ENCODE measurements around the gene COBLL1.
"Not testable (repeated sequence)": the region's sequence is repeated elsewhere in the genome, so short reads cannot be mapped to it uniquely, and the experiment has no call there.

The COBLL1 gene

DNA sequence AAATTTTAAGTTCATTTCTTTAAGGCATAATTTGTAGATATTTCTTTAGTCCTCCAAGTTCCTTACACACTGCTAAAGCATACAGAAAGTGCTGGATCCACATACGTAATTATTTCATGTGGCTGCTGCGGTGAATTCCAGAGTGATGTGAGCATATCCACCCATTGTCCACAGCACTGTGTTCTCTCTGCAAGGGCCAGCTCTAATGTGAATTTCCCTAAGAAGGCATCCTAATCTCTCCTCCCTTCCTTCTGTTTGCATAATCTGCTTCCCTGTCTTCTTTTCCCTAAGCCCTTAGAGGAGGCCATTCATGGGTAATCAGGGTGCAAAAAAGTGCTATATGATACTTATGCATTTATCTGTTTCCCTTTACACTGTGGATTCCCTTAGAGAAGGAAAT is 57.2 kb downstream of the COBLL1 start:
- DNase-seq (ENCODE audit: low spot score), result no peak

DNA sequence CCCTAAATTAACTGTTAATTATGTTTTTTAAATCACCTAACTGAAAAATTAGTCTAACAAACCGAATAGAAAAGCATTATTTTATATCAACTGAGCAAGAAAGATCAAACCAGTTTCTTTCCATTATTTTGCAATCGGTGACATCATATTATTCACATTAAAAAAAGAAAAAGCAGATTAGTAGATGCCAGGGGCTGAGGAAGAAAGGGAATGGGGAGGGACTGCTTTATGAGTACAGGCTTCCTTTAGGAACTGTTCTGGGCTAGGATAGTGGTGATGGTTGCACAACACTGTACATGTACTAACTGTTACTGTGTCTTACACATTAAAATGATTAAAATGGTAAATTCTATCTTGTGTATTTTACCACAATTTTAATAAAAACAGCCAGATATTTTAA is 59.3 kb downstream of the COBLL1 start:
- no peak for DNase-seq (ENCODE audit: low spot score)

DNA sequence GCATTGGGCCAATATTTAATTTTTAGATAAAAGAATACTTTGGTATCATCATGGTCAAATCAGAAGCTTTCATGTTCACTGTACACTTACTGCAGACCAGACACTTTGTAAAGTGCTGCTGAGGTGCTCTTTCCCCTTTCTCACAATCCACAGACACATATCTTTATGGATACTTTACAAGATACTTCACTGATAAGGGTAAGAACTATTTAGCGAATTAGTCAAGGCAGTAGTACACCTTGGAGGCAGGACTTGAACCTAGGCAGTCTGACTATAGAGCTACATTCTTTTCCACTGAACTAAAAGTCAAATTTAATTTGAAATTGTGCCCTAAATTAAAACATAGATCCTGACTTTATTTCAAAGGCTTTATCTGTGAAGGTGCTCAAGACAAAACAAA is 60.2 kb downstream of the COBLL1 start:
- DNase-seq (ENCODE audit: low spot score), result no peak

DNA sequence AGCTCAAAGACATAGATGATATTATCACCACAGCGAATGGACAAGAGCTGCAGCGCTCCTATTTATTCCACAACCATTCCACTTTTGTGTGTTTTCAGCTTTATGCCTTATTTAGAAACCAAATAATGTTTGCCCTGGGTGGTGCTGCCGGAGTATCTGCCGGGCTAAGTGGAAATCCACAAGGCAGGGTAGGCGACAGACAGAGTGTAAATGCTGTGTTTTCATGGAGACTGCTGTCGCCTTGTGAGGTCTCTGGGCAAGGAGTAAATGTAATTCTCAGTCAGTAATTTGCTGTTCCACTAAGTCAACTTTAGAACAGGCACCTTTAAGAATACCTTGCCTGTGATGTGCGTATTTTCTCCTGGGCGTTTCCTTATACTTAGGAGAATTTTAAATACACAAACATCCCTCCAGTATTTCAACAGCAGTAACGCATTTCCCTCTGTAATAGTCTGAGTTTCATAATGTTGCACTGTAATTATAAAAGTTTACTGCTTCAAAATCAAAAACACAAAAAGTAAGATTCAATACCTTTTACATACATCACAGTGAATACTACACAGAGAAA is 60.9 kb downstream of the COBLL1 start:
- DNase-seq (ENCODE audit: low spot score), result no peak

DNA sequence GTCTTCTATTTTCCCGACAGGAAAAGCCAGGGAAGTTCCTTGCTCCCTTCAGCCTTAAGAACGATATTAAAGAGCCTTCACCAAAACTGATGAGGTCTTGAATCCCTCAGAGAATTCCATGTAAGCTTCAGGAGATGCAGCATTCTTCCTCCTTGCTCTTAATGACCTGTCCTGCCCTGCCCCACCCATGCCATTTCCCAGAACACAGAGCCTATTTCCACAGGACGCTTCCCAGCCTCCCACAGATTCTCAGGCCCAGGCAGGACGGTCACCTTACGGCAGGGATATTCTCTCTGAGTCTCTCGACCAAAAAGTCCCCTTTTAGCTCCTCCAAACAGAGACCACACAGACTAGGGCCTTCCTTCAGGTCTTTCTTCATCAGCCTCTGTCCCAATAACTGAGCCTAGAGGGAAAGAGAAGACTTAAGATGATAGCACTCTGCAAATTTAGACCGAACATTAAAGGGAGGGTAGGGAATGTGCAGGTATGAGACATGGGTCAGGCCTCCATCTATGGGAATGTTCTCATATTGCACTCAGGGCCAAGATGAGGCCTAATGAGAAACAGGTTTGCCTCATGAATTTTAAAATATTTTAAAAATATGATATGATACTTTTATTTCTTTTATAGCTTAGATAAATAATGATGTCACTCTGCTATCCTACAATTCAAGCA is 62.1 kb downstream of the COBLL1 start:
- DNase-seq (ENCODE audit: low spot score), result no peak

DNA sequence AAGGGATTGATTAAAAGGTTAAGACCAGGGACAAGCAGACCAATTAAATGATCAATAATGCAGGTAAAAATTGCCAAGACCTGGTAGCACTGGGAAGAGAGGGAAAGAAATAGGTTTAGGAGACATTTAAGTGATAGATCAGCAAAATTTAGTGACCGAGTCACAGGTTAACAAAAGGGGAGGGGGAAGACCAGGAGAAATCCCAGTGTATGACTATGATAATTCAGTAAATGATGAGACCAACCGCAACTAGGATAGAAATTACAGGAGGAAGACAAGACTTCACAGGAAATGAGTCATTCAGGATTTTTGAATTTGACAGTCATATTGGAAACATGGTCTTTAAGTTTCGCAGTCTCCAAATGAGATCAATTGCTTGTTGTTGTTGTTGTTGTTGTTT is 62.9 kb downstream of the COBLL1 start:
- DNase-seq (ENCODE audit: low spot score), result no peak

DNA sequence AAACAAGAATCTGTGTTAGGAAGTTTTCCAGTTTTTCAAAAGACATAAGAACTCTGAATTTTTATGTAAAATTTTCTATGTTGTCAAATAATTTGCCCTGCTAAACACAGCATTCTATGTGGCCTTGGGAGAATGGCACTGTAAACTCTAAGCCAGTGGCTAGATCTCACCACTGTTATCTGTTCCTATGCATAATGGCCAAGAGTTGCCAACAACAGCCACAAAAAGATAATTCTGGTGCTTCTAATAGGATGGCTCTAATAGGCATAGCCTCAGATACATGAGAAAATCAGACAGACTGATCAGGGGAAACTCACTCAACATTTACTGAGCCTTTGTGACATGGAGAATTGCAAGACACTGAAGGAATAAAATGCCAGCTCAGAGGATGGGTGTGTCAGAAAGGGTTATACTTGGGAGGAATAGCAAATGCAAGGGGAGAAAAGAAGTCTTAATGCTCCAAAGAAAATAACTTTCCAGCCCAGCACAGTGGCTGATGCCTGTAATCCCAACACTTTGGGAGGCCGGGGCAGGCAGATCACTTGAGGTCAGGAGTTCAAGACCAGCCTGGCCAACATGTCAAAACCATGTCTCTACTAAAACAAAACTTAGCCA is 63.7 kb downstream of the COBLL1 start:
- no peak for DNase-seq (ENCODE audit: low spot score)

DNA sequence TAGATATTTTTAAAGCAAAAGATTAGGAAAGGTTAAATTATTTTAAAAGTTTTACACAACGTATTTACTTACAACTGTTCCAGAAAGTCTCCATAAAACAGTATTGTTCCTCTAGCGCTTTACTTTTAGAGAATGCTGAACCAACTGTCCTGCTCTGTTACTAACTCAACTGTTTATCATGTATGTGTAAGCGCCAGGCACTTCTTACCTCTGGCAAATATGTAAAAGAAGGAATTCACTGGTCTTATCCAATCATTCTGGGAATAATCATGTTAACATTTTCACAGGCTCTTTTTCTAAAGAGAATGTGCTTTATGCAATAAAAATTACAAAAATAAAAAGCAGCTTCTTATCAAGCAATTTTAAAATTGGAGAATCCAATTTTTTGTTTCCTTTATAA is 68.0 kb downstream of the COBLL1 start:
- no peak for DNase-seq (ENCODE audit: low spot score)

DNA sequence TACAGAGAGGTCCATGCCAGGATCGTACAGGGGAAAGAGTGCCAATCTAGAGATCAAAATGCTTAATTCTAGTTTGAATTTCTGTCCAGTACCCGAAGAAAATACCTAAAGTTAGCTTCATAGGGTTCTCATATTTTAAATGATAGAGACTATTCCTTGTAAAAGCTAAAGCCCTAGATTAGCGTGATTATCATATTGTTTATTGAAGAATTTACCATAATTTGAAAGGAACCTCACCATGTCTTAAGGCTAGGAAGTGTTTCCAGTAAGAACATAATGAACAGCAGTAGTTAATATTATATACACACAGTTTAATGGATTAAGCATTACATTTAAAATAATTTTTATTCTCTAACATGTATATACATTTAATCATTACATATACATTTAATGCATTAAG is 68.5 kb downstream of the COBLL1 start:
- no peak for DNase-seq (ENCODE audit: low spot score)

DNA sequence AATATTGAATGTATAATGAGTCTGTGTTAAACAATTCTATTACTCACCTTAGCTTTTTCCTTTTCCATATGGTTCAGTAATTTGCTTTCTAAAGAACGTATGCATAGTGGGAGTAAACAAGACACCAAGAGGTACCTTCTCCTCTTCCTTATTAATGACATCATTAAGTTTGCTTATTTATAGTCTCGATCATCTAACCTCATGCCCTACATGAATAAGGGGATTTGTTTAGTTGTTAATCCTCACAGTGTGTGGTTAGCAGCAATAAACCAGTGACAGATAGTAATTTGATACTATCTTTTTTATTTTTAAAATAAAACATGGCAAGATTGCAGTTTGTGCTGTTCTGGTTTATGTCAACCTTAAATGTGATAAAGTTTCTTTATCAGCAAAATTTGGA is 69.7 kb downstream of the COBLL1 start:
- no peak for DNase-seq (ENCODE audit: low spot score)

DNA sequence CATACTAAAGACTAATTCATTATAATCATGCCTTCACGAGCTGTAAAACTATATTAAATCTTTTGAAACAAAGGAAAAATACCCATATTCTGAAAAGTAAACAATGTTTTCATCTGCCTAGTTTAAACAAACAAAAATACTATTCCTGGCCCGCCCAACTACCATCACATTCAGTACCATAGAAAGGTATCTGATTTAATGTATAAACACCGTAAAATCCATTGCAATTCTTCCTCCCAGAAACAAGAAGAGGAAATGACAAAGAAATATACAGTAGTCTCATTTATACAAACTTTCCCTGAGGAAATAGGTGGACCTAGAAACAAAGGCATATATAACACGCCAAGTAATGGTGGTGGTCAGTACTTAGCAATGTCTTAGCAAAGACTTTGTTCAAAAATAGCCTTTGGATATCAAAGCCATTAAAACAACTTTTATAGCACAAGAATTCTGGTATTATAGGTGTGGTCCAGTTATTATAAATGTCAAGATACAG is 71.2 kb downstream of the COBLL1 start:
- no peak for DNase-seq (ENCODE audit: low spot score)

DNA sequence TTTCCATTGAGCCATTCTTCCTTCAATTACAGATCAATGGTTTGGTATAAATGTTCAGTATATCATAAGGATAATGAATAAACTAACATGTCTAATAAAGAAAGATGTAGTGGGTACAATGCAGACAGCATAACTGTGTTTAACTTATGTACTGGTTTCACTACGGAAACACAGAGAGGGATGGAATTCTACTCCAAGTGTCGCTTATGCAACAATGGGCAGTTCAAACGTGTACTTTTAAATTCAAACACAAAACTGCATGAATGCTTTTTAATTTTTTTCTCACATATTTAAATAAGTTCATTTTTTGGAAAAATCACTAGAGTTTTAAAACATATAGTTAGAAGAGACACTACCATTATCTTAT is 74.7 kb downstream of the COBLL1 start:
- no peak for DNase-seq (ENCODE audit: low spot score)

DNA sequence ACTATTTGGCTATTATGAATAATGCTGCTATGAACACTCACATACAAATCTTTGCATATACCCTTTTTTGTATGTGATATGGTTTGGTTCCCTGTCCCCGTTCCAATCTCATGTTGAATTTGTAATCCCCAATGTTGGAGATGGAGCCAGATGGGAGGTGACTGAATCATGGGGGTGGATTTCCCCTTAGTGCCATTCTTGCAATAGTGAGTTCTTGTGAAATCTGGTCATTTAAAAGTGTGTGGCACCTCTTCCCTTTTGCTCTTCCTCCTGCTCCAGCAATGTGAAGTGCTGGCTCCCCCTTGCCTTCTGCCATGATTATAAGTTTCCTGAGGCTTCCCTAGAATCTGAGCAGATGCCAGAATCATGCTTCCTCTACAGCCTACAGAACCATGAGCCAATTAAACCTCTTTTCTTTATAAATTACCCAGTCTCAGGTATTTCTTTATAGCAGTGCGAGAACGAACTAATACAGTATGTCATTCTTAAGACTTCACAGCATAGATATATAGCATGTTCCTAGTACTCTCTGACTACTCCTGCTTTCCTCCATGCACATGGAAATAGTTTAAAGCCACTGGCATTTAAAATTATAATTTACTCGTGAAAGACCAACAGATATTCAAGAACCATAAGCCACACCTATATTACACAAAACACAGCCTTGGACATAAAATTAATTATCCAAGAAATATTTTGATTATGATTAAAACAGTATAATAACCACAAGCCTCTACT is 75.2 kb downstream of the COBLL1 start:
- no peak for DNase-seq (ENCODE audit: low spot score)

DNA sequence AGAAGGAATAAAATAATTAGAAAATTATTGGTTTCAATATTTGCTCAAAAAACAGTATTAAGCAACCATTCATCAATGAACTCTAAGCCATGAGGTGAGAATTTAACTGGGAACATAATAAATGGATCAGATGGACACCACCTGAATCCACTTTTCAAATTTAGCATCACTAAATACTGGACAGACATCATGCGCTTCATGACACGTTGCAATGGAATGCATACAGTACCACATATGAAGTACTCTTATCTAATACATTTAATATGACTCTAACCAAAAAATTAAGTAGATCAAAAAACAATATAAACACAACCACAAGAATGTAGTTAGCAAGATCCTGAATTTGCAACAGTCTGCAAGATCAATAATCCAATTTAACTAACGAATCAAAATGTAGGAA is 76.6 kb downstream of the COBLL1 start:
- DNase-seq (ENCODE audit: low spot score), result no peak

DNA sequence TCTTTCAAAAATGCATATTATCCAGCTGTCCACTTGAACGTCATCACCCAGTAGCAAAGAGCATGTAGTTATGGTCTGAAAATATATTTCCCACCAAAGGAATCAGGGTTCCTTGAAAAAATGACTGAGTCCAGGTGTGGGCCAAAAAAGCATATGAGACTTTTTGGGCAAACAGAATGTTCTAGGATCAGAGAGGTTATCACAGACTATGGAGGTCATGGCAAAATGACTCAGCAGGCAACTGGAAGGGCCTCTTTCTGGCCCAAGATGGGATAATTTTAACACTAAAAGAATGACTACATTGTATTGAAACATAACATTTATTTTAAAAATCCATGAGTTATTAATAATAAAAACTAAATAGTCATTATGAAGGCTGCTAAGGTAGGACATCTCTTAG is 77.1 kb downstream of the COBLL1 start:
- DNase-seq (ENCODE audit: low spot score), result no peak

DNA sequence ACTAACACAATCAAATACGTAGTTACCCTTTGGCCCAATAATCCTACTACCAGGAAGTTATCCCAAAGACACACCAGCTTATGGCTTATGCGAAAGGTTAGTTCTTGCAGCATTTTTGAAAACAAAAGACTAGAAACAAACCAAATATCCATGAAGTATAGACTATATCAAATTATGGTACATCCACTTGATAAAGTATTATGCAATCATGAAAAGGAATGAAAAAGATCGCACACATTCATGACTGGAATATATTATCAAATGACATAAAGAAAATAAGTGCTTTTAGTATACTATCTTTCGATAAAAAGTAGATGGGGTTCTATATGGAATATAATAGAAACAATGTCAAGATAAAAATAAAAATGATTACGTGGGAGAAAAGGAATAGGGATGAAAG is 78.2 kb downstream of the COBLL1 start:
- DNase-seq (ENCODE audit: low spot score), result no peak

DNA sequence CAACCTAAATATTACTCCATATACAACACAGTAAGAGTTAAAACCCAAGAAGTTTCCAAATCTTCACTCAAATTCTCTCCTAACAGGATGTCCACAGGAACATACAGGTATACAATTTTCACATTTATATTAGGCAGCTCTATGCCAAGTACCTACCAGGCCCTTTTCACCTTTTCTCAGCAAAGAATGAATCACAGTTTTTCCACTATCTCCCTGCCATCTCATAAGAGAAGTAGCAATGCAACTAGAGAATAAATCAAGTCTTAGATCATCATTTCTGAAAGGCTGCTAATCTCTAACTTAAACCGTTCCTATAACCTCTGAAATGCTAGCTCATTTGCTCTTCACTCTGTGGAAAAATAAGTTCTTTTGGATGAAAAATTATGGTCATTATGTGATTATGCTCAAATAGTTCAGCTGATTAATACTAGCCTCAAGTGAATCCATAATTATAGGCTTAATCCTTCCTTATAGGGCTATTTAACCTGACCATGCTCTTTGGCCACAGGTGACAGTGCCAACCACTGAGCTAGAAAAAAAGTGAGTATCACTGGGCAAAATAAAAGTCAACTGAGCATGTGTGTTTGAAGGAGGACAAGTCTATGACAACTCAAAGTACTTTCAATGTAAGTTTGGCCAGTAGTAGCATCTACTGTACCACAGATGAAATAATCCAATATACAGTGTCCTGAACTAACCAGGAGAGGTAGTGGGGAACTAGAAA is 79.7 kb downstream of the COBLL1 start:
- no peak for DNase-seq (ENCODE audit: low spot score)

DNA sequence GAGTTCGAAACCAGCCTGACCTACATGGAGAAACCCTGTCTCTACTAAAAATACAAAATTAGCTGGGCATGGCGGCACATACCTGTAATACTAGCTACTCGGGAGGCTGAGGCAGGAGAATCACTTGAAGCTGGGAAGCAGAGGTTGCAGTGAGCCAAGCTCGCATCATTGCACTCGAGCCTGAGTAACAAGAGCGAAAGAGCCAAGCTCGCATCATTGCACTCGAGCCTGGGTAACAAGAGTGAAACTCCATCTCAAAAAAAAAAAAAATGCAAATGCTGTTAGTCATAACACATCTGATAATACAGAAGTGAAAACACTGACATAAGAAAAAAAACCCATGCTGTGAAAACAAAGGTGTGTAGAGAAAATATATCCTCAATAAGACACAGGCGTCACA is 80.4 kb downstream of the COBLL1 start:
- DNase-seq (ENCODE audit: low spot score), result not testable (repeated sequence)

DNA sequence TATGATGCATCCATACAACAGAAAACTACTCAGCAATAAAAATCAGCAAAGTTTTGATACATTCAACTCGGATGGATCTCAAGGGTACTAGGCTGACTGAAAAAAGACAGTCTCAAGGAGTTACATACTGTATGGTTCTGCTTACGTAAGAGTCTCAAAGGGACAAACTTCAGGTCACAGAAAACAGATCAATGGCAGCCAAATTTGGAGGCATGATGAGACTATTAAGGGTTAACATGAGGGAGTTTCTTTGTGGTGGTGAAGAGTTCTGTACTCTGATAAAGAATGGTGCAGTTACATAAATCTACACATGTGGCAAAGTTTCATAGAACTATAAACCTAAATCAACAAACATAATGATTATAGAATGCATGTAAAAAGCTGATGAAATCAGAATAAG is 81.4 kb downstream of the COBLL1 start:
- DNase-seq (ENCODE audit: low spot score), result no peak

DNA sequence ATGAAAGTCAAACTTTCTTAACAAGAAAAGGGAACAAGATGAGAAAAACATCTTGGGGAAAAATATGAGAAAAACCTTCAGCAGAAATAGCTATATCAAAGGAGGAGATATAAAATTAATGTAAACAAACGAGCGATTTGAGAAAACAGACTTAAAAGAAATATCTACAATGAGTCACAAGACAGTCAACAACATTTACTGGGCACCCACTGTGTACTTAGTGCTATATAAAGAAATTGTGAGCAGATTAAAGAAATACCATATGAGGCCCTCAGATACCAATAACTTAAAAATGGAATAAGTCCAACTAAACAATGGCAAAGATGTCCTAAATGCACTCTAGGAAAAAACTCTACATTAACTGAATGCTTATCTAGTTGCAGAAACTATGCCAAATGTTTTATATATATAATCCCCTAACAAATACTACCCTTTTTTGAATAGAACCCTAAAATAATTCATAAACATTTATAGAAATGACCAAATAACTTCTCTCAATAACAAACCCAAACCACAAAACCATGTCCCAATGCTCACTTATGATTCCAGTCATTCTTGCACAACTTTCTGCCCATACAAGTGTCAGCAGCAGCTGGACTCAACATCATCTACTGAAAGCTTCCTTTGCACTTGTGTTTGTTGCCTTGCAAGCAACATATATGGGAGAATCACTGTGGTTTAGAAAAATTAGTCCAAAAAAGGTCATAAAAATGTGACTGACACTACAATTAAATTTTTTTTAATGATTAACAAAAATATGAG is 83.5 kb downstream of the COBLL1 start:
- no peak for DNase-seq (ENCODE audit: low spot score)

DNA sequence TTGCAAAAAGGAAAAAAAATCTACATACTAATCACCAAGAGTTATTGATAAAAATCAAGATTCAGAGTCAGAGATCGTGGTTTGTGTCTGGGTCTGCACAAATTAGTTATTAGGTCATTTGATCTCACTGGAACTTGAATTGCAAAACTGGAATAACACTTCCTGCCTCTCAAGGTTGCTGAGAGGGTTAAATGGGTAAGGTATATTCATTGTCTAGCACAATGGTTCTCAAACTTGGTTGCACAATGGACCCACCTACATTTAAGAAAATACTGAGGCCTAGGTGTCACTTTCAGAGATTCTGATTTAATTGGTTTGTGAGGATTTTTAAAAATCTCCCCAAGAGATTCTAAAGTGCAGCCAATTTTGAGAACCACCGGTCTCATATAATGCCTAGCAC is 84.8 kb downstream of the COBLL1 start:
- no peak for DNase-seq (ENCODE audit: low spot score)

DNA sequence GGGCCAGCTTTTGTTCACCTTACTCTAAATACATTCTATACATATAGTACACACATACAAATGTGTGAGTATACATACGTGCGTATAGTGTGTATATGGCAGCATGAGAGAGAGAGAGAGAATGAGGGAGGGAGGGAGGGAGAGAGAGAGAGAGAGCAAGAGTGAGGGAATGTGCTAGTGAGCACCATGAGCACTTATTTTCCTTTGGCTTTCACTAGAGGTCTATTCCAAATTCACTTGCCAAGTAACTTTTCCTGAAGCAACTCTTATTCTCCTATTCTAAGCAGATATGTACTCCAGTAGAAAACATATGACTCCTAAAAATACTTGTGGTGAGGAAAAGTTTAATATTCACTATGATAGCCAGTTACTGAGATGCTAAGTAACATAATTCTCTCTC is 85.7 kb downstream of the COBLL1 start:
- DNase-seq (ENCODE audit: low spot score), result no peak
